ENCODE data around the gene RBM47.

- TF ChIP-seq CTCF (IDR thresholded peaks at IDR 0.05) = no peak
- TF ChIP-seq POLR2A (IDR thresholded peaks at IDR 0.05) = no peak
Measured at GRCh38 chr4:40375095-40375494, 254.6 kb downstream of the RBM47 start.
